GM18870 (cell line): ENCODE measurements around the gene TIGAR.

Experiments used
- ATAC-seq: cut with Tn5 transposase; IDR thresholded peaks from one replicate; pipeline ENCODE4 v1.9.1; 2021; ENCODE audit warnings: moderate library complexity; ENCODE audit not compliant: unreplicated experiment

The TIGAR gene

GRCh38 chr12:4282892-4283511 lies 38.0 kb upstream of the TIGAR start:
- no peak for ATAC-seq

GRCh38 chr12:4283512-4284255 lies 37.3 kb upstream of the TIGAR start:
- no peak for ATAC-seq

GRCh38 chr12:4284306-4284705 lies 36.7 kb upstream of the TIGAR start:
- ATAC-seq = no peak

GRCh38 chr12:4285070-4285469 lies 35.9 kb upstream of the TIGAR start:
- ATAC-seq = no peak

GRCh38 chr12:4286228-4286627 lies 34.8 kb upstream of the TIGAR start:
- ATAC-seq = no peak

GRCh38 chr12:4286771-4287317 lies 34.2 kb upstream of the TIGAR start:
- ATAC-seq = no peak

- no peak for ATAC-seq
Observed at GRCh38 chr12:4287325-4288211, 33.4 kb upstream of the TIGAR start.

GRCh38 chr12:4288296-4289131 lies 32.5 kb upstream of the TIGAR start:
- no peak for ATAC-seq

GRCh38 chr12:4289231-4289878 lies 31.7 kb upstream of the TIGAR start:
- ATAC-seq = no peak

- no peak for ATAC-seq
Observed at GRCh38 chr12:4289998-4290790, 30.8 kb upstream of the TIGAR start.

GRCh38 chr12:4292341-4293073 lies 28.5 kb upstream of the TIGAR start:
- ATAC-seq = no peak

GRCh38 chr12:4293299-4293965 lies 27.6 kb upstream of the TIGAR start:
- ATAC-seq = no peak

GRCh38 chr12:4293966-4294505 lies 27.0 kb upstream of the TIGAR start:
- no peak for ATAC-seq

GRCh38 chr12:4296751-4297150 lies 24.3 kb upstream of the TIGAR start:
- ATAC-seq = no peak

- ATAC-seq = no peak
Observed at GRCh38 chr12:4297617-4298016, 23.4 kb upstream of the TIGAR start.

GRCh38 chr12:4300883-4301282 lies 20.1 kb upstream of the TIGAR start:
- ATAC-seq = no peak

GRCh38 chr12:4301932-4302501 lies 19.0 kb upstream of the TIGAR start:
- ATAC-seq = no peak
